Measurements from ENCODE around the gene GSTM4. TPM values are rescaled to one million over a fixed set of nuclear protein-coding genes. Genes with fewer than 3 reads are reported as not detected.
A peak's percentile ranks its signal among the peaks of the same experiment; 100 is the strongest.

Gene GSTM4
- total and polyA plus RNA-seq, 2 of the 8 experiments (the other 6 are each of a cell fraction or from before 2014, with no cell fraction given), result 11.3 to 31.4 TPM

DNA sequence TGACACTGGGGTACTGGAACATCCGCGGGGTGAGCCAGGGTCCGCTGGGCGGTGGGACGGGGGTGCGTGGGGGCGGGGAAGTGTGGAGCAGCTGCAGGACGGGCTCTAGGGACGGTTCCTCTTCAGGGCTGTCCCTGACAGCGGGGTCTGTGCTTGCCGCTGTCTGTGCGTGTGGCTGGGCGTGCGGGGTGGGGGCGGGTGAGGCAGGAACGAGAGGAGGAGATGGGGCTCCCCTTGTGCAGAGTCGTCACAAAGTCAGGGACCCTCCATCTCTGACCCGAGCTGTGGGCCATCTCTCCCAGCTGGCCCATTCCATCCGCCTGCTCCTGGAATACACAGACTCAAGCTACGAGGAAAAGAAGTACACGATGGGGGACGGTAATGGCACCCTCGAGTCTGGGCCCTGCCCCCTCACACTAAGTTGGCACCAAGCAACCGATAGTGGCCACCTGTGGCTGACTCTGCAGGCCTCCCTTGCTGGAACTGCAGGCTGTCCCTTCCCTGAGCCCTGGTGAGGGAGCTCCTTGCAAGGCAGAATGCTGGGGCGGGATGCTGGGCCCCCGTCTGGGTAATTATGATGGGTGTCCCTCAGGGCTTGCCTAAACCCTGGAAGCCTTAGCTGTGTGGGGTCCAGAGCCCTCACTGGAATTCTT lies 12.3 kb downstream of the GSTM4 start:
- H4K20me1 ChIP-seq (replicated peaks in 1 of 2; ENCODE audit: control insufficient read depth in 1 of 2, insufficient read depth in 2 of 2, low read length in 2 of 2), result no peaks in the 10 kb centered on the region
- H4K8ac ChIP-seq (ENCODE audit: extremely low read depth, insufficient read depth, low read length), result no peak overlapping the region
- H3K4me3 ChIP-seq (ENCODE audit: extremely low read depth in 1 of 4, insufficient read depth in 2 of 4, low read depth in 3 of 4, low read length in 4 of 4), result peak overlapping the region; percentile 34 to 59 (median 40); a peak in 7 of 8 replicates
- DNase-seq (ENCODE audit: low read depth in 1 of 2, low spot score in 2 of 2) (no peak), FAIRE-seq (no peak)
- no peak overlapping the region for H3K14ac ChIP-seq (ENCODE audit: insufficient read length)
- peaks cover 4% of the 10 kb centered on the region; the same call in 1 of the 2 replicates for H3K23me2 ChIP-seq (ENCODE audit: low read depth, low read length)
- no peaks in the 10 kb centered on the region for H3K27me3 ChIP-seq (replicated peaks in 1 of 4; ENCODE audit: control insufficient read depth in 3 of 4, extremely low read depth in 1 of 4, insufficient read depth in 3 of 4, low read length in 3 of 4)
- peaks cover 0 to 6% (median 5%) of the 10 kb centered on the region in 4 experiments; a peak in 5 of 7 replicates for H3K4me1 ChIP-seq (replicated peaks in 1 of 4; ENCODE audit: control insufficient read depth in 3 of 4, insufficient read depth in 4 of 4, low read length in 3 of 4)
- H3K4ac ChIP-seq (replicated peaks; ENCODE audit: insufficient read length, low read depth, low read length), result no peak overlapping the region
- no peak overlapping the region for H2BK12ac ChIP-seq (ENCODE audit: low read depth, low read length)
- H2AFZ ChIP-seq (ENCODE audit: low read length), result no peak overlapping the region; the same call in 1 of the 2 replicates
- no peak overlapping the region for H2AK5ac ChIP-seq (ENCODE audit: low read depth, low read length)
- no peaks in the 10 kb centered on the region for H3K36me3 ChIP-seq (ENCODE audit: control insufficient read depth in 2 of 4, insufficient read depth in 4 of 4, low read length in 3 of 4)
- H4K91ac ChIP-seq (replicated peaks; ENCODE audit: insufficient read length, low read length), result no peak overlapping the region
- no peak overlapping the region for H2BK20ac ChIP-seq (ENCODE audit: low read length)
- H3K23ac ChIP-seq (ENCODE audit: insufficient read length), result no peak overlapping the region
- no peak overlapping the region for H3K56ac ChIP-seq (replicated peaks; ENCODE audit: insufficient read length, low read depth, low read length)
- H2BK15ac ChIP-seq (ENCODE audit: low read length), result no peak overlapping the region
- no peak overlapping the region for H3K9ac ChIP-seq (replicated peaks in 1 of 4; ENCODE audit: extremely low read depth in 1 of 4, low read depth in 3 of 4, low read length in 3 of 4)
- H3K18ac ChIP-seq (ENCODE audit: extremely low read depth, low read length), result peak overlapping the region; percentile 48
- H2BK120ac ChIP-seq (replicated peaks; ENCODE audit: low read depth, low read length), result no peak overlapping the region
- ChIA-PET CTCF (ENCODE audit: partially characterized antibody) (interaction anchor here (0.8 to 1.9 kb wide), 7 partner anchors 13 to 82 kb away, joined by 3 to 7 read pairs (median 5); partner anchors contain the start of gene GSTM4), POLR2A (ENCODE audit: partially characterized antibody) (interaction anchor here (0.6 to 0.7 kb wide), 2 partner anchors 12 to 180 kb away, joined by 3 read pairs; partner anchors contain the start of gene GSTM4)
- H3K4me2 ChIP-seq (ENCODE audit: insufficient read depth in 1 of 2, low read depth in 2 of 2, low read length in 2 of 2), result peak overlapping the region; percentile 62 to 65
- H2BK5ac ChIP-seq (ENCODE audit: low read depth, low read length), result no peak overlapping the region
- 32% methylated on average over 14 of the region's 26 CpGs; no CpG with 5 or more reads in 1 of the 2 experiments for WGBS, 2 experiments (ENCODE audit: extremely low coverage in 1 of 2, insufficient coverage in 1 of 2, insufficient read length in 1 of 2, insufficient replicate concordance in 2 of 2, low coverage in 1 of 2, low lambda C conversion rate in 2 of 2, missing lambda C conversion rate in 1 of 2)
- H3K79me1 ChIP-seq (ENCODE audit: low read depth, low read length), result no peaks in the 10 kb centered on the region
- no peak overlapping the region for H3K27ac ChIP-seq (ENCODE audit: low read depth, low read length)
- H4K5ac ChIP-seq (ENCODE audit: insufficient read length, low read depth, low read length), result no peak overlapping the region
- no peak for TF ChIP-seq CBX5 (IDR thresholded peaks at IDR 0.05; ENCODE audit: low read depth, low read length)
- H3K9me3 ChIP-seq (ENCODE audit: insufficient read depth in 2 of 2, low read depth in 1 of 2, low read length in 1 of 2), result no peaks in the 10 kb centered on the region
- H3K79me2 ChIP-seq (ENCODE audit: control insufficient read depth in 1 of 2, insufficient read depth in 2 of 2, low read length in 2 of 2), result no peaks in the 10 kb centered on the region
